ENCODE measurements around the gene TECPR2.
A peak's percentile ranks its signal among the peaks of the same experiment; 100 is the strongest.

TECPR2 gene

DNA sequence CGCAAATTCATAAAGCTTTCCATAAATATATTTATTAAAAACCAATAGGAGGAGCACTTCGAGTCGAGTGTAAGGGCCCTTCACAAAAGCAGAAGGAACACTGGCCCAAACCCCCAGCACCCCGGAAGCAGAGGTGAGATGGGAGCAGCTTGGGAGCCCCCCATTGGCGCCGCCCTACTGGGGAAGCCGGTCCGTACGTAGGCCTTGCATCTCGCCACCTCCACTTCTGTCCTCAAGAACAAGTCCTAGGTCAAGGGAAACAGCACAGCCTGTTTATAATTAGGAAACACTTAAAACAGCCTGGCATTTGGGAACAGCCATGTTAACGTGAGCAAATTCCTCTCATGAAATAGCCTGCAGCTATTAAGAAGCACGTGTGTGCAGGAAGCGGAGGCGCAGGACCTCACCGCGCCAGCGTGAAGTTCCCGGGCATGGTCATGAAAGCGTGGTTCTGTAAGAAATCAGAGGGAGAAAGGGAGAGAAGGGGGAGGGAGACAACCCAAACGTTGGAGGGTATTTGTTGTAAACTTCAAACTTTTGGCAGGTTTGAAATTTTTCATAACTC lies 139.1 kb downstream of the TECPR2 start:
- TF ChIP-seq, protein P1, sequence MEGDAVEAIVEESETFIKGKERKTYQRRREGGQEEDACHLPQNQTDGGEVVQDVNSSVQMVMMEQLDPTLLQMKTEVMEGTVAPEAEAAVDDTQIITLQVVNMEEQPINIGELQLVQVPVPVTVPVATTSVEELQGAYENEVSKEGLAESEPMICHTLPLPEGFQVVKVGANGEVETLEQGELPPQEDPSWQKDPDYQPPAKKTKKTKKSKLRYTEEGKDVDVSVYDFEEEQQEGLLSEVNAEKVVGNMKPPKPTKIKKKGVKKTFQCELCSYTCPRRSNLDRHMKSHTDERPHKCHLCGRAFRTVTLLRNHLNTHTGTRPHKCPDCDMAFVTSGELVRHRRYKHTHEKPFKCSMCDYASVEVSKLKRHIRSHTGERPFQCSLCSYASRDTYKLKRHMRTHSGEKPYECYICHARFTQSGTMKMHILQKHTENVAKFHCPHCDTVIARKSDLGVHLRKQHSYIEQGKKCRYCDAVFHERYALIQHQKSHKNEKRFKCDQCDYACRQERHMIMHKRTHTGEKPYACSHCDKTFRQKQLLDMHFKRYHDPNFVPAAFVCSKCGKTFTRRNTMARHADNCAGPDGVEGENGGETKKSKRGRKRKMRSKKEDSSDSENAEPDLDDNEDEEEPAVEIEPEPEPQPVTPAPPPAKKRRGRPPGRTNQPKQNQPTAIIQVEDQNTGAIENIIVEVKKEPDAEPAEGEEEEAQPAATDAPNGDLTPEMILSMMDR (IDR thresholded peaks at IDR 0.05; ENCODE audit: low read depth, low read length, missing control alignments): peak; percentile 5
- in situ Hi-C loops (cut with HindIII; ENCODE audit: low sequenced_read_pairs): no loop called here

DNA sequence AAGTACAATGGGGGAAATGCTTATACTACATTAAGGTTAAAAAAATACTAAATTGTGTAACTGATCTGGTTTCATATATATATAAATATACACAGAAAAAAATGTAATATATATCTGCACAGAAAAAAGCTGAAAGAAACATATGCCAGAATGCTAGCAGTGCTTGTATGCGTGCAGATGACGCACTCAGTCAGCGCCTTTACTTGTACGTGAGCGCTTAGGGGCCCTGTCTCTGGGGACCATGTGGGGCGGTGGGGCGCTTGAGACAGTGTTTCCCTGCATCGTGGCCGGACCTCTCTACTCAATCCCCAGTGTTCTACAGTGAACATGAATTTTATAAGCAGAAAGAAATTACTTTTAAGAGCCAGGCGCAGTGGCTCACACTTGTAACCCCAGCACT lies 139.8 kb downstream of the TECPR2 start:
- in situ Hi-C loops (cut with HindIII; ENCODE audit: low sequenced_read_pairs): no loop called here
- no peak for DNase-seq (ENCODE audit: low read depth)
- no peak overlapping the region for H3K4me3 ChIP-seq (ENCODE audit: low read depth, low read length)
- TF ChIP-seq, protein P1 (IDR thresholded peaks at IDR 0.05; ENCODE audit: low read depth, low read length, missing control alignments): no peak

More for the DNA sequence above, 139.1 kb downstream of the TECPR2 start:
- no peak for DNase-seq (ENCODE audit: low read depth)
- H3K4me3 ChIP-seq (ENCODE audit: low read depth, low read length): no peak overlapping the region

GRCh38 chr14:102503641-102504327 lies 141.0 kb downstream of the TECPR2 start:
- TF ChIP-seq, protein P1 (IDR thresholded peaks at IDR 0.05; ENCODE audit: low read depth, low read length, missing control alignments): no peak
- DNase-seq (ENCODE audit: low read depth): no peak
- in situ Hi-C loops (cut with HindIII; ENCODE audit: low sequenced_read_pairs): no loop called here
- H3K4me3 ChIP-seq (ENCODE audit: low read depth, low read length): no peak overlapping the region

- no peak overlapping the region for H3K4me3 ChIP-seq (ENCODE audit: low read depth, low read length)
- DNase-seq (ENCODE audit: low read depth): no peak
- in situ Hi-C loops (cut with HindIII; ENCODE audit: low sequenced_read_pairs): no loop called here
- TF ChIP-seq, protein P1 (IDR thresholded peaks at IDR 0.05; ENCODE audit: low read depth, low read length, missing control alignments): no peak
These were observed 141.7 kb downstream of the TECPR2 start for GRCh38 chr14:102504328-102504999.

DNA sequence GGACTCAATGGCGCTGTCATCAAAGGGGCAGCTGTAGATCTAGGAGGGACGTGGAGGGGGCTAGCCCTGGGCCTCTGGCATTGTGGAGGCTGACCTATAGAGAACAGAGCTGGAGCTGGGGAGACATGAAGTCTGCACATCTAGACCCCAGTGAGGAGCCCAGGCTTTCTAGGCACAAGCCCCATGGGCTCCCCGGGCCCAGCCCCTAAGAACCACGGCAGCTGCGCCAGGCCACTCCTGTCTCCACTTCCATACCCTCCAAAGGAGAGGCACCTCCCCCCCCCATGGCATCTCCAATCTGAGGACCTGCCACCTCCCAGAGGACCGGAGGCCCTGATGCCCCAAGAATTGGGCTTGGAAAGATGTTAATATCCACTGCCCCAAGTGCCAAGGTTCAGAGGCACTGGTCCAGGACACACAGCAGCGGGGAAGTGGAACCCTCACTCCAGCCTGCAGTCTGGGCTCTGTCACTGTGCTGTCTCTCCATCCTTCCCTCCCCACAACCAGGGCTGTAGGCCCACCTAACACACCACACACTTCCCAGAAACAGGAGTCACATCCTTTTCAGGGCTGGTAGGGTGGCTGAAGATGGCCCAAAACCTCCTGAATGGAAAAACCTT lies 142.4 kb downstream of the TECPR2 start:
- DNase-seq (ENCODE audit: low read depth): no peak
- TF ChIP-seq, protein P1 (IDR thresholded peaks at IDR 0.05; ENCODE audit: low read depth, low read length, missing control alignments): no peak
- H3K4me3 ChIP-seq (ENCODE audit: low read depth, low read length): no peak overlapping the region
- in situ Hi-C loops (cut with HindIII; ENCODE audit: low sequenced_read_pairs): loop anchor here (5.0 kb wide), 1 partner anchor 58 kb away; no protein-coding TSS in a partner anchor

Data from astrocyte of the cerebellum (primary cell).